HEK293 (cell line): ENCODE measurements around the gene LPCAT1.

ENCODE experiments used
- CTCF ChIA-PET: fragments of 350-600 bp; formaldehyde crosslinking; extraction: SDS; loops from one replicate; lab custom pipeline; 2021; ENCODE audit warnings: antibody characterized with exemption; lab: Yijun Ruan, JAX
- POLR2A ChIA-PET: fragments of 300-600 bp; formaldehyde crosslinking; extraction: SDS; loops from one replicate; lab custom pipeline; 2020; ENCODE audit warnings: antibody characterized with exemption, inconsistent platforms; lab: Yijun Ruan, JAX
- H3K27ac ChIP-seq: fragments of 200-500 bp; sonication (Bioruptor generic); 2 replicates; pipeline ENCODE4 v1.5.1; 2014; ENCODE audit warnings: low read depth, low read length, control low read depth, inconsistent platforms; ENCODE audit errors: extremely low read depth
- H3K36me3 ChIP-seq, 2 experiments: fragments of 200-500 bp in 1 of 2; sonication (Bioruptor generic) in 1 of 2; 1 replicate in 1 of 2; 2 replicates in 1 of 2; pipeline ENCODE4 v1.5.1; 2014 to 2017; ENCODE audit warnings: inconsistent platforms in 2 of 2, low read length in 2 of 2; ENCODE audit not compliant: control insufficient read depth in 2 of 2, insufficient read depth in 1 of 2
- H3K4me1 ChIP-seq: fragments of 200-500 bp; sonication (Bioruptor generic); 2 replicates; pipeline ENCODE4 v1.5.1; 2014; ENCODE audit warnings: mild to moderate bottlenecking, low read length, inconsistent platforms; ENCODE audit not compliant: control insufficient read depth, insufficient read depth
- H3K4me3 ChIP-seq: 2 replicates; pipeline ENCODE4 v1.5.1; 2011; ENCODE audit warnings: low read depth, mild to moderate bottlenecking, control low read depth, low read length, moderate library complexity
- H3K9me3 ChIP-seq: fragments of 200-500 bp; sonication (Bioruptor generic); 2 replicates; pipeline ENCODE4 v1.5.1; 2014; ENCODE audit warnings: low read depth, low read length, inconsistent platforms; ENCODE audit not compliant: control insufficient read depth, insufficient read depth
- GLIS1 ChIP-seq: fragments of 450-650 bp; formaldehyde crosslinking; IDR thresholded peaks from 2 replicates; pipeline ENCODE4 v1.5.1; 2016; ENCODE audit warnings: missing biosample characterization, missing genetic modification characterization
- IKZF3 ChIP-seq: fragments of 450-650 bp; IDR thresholded peaks from 2 replicates; pipeline ENCODE4 v1.5.0; 2018; ENCODE audit warnings: missing biosample characterization, mild to moderate bottlenecking, missing genetic modification characterization, moderate library complexity
- KLF1 ChIP-seq: fragments of 450-650 bp; formaldehyde crosslinking; IDR thresholded peaks from 2 replicates; pipeline ENCODE4 v1.5.1; 2016; ENCODE audit warnings: missing biosample characterization, missing genetic modification characterization
- SP3 ChIP-seq: fragments of 450-650 bp; formaldehyde crosslinking; IDR thresholded peaks from 2 replicates; pipeline ENCODE4 v1.5.1; 2016; ENCODE audit warnings: missing biosample characterization, missing genetic modification characterization
- SP7 ChIP-seq: fragments of 450-650 bp; formaldehyde crosslinking; IDR thresholded peaks from 2 replicates; pipeline ENCODE4 v1.5.1; 2016; ENCODE audit warnings: missing biosample characterization, missing genetic modification characterization
- TSHZ1 ChIP-seq: fragments of 450-650 bp; formaldehyde crosslinking; IDR thresholded peaks from 2 replicates; pipeline ENCODE4 v1.5.1; 2016; ENCODE audit warnings: missing biosample characterization, missing genetic modification characterization, borderline replicate concordance
- ZBTB10 ChIP-seq: fragments of 450-650 bp; formaldehyde crosslinking; IDR thresholded peaks from 2 replicates; pipeline ENCODE4 v1.5.1; 2016; ENCODE audit warnings: missing biosample characterization, missing genetic modification characterization
- ZBTB11 ChIP-seq: fragments of 450-650 bp; formaldehyde crosslinking; conservative IDR thresholded peaks from 2 replicates; pipeline ENCODE4 v1.5.1; 2016; ENCODE audit warnings: low read depth, missing biosample characterization, missing genetic modification characterization
- ZBTB17 ChIP-seq: fragments of 450-650 bp; formaldehyde crosslinking; IDR thresholded peaks from 2 replicates; pipeline ENCODE4 v1.5.1; 2016; ENCODE audit warnings: missing biosample characterization, missing genetic modification characterization
- ZBTB48 ChIP-seq: fragments of 450-650 bp; formaldehyde crosslinking; IDR thresholded peaks from 2 replicates; pipeline ENCODE4 v1.5.1; 2016; ENCODE audit warnings: missing biosample characterization, missing genetic modification characterization
- ZFP69B ChIP-seq: fragments of 450-650 bp; formaldehyde crosslinking; IDR thresholded peaks from 2 replicates; pipeline ENCODE4 v1.5.1; 2016; ENCODE audit warnings: missing biosample characterization, missing genetic modification characterization
- ZNF16 ChIP-seq: fragments of 450-650 bp; formaldehyde crosslinking; IDR thresholded peaks from 2 replicates; pipeline ENCODE4 v1.5.1; 2016; ENCODE audit warnings: low read depth, missing biosample characterization, missing genetic modification characterization
- ZNF529 ChIP-seq: fragments of 450-650 bp; formaldehyde crosslinking; IDR thresholded peaks from 2 replicates; pipeline ENCODE4 v1.5.1; 2017; ENCODE audit warnings: missing genetic modification characterization, missing biosample characterization; ENCODE audit not compliant: insufficient replicate concordance
- ZNF600 ChIP-seq: fragments of 450-650 bp; formaldehyde crosslinking; IDR thresholded peaks from 2 replicates; pipeline ENCODE4 v1.5.1; 2016; ENCODE audit warnings: missing biosample characterization, missing genetic modification characterization
- ZNF626 ChIP-seq: fragments of 450-650 bp; sonication (Bioruptor Pico); formaldehyde crosslinking; IDR thresholded peaks from 2 replicates; pipeline ENCODE4 v1.5.1; 2018; ENCODE audit warnings: missing biosample characterization, missing genetic modification characterization, inconsistent platforms
- ZNF629 ChIP-seq: fragments of 450-650 bp; formaldehyde crosslinking; IDR thresholded peaks from 2 replicates; pipeline ENCODE4 v1.5.1; 2017; ENCODE audit warnings: missing biosample characterization, missing genetic modification characterization
- TF ChIP-seq, protein P1 (sequence below): fragments of 450-650 bp; formaldehyde crosslinking; IDR thresholded peaks from 2 replicates; pipeline ENCODE4 v1.5.1; 2017; ENCODE audit warnings: missing biosample characterization, missing genetic modification characterization
- TF ChIP-seq, protein P2 (sequence below): fragments of 450-650 bp; formaldehyde crosslinking; IDR thresholded peaks from 2 replicates; pipeline ENCODE4 v1.5.1; 2016; ENCODE audit warnings: missing biosample characterization, missing genetic modification characterization

The LPCAT1 gene

DNA sequence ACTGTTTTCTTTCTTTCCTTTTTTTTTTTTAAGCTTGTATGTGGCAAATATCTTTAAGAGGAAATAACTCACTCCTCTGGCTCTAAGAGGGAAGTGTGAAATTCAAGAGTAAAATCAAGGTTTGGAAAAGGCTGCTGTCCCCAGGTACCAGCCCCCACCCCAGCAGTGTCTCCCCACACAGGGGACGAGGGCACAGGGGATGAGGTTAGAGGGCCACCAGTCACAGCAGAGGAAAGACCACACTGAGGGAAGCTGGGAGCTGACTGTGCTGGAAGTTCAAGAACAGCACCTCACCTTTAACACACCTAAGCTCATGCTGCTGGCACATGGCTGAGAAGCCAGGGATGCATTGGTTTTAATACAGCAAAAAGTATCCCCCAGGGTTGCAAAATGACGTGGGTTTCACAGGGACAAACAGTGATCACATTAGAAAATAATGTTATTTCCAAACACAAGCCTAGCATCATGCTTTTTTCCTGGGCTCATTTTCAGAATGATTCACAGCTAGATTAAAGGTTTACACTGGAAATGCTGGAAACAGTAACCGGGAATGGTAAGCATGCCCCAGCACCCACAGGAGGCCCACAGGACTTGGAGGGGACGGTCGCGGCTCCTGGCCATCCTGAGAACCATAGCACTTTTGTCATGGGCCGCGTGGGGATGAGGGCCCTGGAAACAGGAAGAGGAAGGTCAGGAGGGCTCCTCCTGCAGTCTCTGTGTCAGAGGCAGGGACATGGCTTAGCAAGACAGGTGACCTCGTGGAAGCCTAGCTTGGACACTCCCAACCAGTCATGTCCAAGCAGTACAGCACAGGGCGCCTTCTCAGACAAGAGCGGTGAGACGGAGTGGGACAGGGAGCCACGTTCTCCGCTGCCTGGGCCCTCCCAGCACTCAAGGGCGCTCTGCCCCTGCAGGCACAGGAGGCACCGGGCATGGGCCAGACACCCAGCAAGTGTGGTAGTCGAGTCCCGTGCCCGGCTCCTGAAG lies 6.9 kb downstream of the LPCAT1 start:
- peaks cover 27 to 81% of the 10 kb centered on the region in 2 experiments for H3K36me3 ChIP-seq
- POLR2A ChIA-PET, result no interaction called here
- TF ChIP-seq ZNF626 (no peak), ZNF600 (tag by site-specific recombination) (0 out of 2 replicates have a peak, but pooled peaks have one; percentile 13), IKZF3 (tag by site-specific recombination) (no peak)
- TF ChIP-seq, all 188 proteins: peak for 1
- no peak overlapping the region for H3K4me3 ChIP-seq
- CTCF ChIA-PET, result interaction anchor here (0.9 to 1.3 kb wide), 2 partner anchors 121 to 125 kb away, joined by 3 read pairs; no protein-coding TSS in a partner anchor
- H3K27ac ChIP-seq, result no peak overlapping the region
- H3K9me3 ChIP-seq, result no peaks in the 10 kb centered on the region
- peaks cover 9% of the 10 kb centered on the region for H3K4me1 ChIP-seq

DNA sequence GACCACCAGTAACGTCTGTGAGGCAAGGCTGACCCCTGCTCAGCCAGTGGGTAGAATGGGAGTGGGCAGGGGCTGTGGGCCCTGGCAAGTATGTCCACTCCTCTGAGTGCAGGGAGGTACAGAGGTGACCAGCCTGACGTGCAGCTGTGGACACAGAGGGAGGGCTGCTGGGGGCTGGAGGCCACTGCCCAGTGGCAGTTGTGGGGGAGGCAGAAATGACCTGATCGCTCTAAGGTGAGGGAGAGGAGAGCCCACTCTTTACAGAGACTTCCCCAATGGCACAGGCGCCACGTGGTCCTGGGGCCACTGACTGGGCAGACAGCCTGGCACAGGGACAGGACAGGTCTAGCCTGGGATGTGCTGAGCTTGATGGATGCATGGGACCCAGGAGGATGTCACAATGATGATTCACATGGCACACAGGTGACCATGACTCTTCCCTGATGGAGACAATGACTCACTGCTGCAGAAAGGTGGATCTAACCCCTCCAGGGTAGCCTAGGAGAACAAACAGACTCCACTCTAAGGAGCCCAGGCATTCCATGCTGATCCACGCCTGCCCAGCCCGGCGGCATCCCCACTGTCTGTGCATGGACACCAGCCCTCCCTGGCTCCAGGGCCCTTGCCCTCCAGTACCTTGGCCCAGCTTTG lies 7.7 kb downstream of the LPCAT1 start:
- Histone ChIP-seq H3K4me3 (no peak overlapping the region), H3K27ac (0 out of 2 replicates have a peak overlapping the region, but pooled peaks have one; percentile 16), H3K4me1 (no peaks in the 10 kb centered on the region; the same call in 1 of the 2 replicates), H3K9me3 (no peaks in the 10 kb centered on the region), H3K36me3 (peaks cover 24 to 82% of the 10 kb centered on the region in 2 experiments)
- ChIA-PET POLR2A (no interaction called here), CTCF (interaction anchor here (1.3 to 1.5 kb wide), 2 partner anchors 122 to 342 kb away, joined by 3 read pairs; no protein-coding TSS in a partner anchor)
- TF ChIP-seq GLIS1 (tag by site-specific recombination), result peak; percentile 39; the same call in 1 of the 2 replicates
- peak; percentile 56; the same call in 1 of the 2 replicates for TF ChIP-seq SP7
- 0 out of 2 replicates have a peak, but pooled peaks have one; percentile 15 for TF ChIP-seq KLF1 (tag by site-specific recombination)
- TF ChIP-seq ZFP69B (tag by site-specific recombination), result no peak
- no peak for TF ChIP-seq ZBTB11 (tag by site-specific recombination)
- 0 out of 2 replicates have a peak, but pooled peaks have one; percentile 13 for TF ChIP-seq SP3
- TF ChIP-seq, protein P1, sequence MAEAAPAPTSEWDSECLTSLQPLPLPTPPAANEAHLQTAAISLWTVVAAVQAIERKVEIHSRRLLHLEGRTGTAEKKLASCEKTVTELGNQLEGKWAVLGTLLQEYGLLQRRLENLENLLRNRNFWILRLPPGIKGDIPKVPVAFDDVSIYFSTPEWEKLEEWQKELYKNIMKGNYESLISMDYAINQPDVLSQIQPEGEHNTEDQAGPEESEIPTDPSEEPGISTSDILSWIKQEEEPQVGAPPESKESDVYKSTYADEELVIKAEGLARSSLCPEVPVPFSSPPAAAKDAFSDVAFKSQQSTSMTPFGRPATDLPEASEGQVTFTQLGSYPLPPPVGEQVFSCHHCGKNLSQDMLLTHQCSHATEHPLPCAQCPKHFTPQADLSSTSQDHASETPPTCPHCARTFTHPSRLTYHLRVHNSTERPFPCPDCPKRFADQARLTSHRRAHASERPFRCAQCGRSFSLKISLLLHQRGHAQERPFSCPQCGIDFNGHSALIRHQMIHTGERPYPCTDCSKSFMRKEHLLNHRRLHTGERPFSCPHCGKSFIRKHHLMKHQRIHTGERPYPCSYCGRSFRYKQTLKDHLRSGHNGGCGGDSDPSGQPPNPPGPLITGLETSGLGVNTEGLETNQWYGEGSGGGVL (tag by site-specific recombination), result no peak
- peak; percentile 33; the same call in 1 of the 2 replicates for TF ChIP-seq ZBTB17 (tag by site-specific recombination)
- TF ChIP-seq ZBTB48 (tag by site-specific recombination), result no peak
- peak; percentile 51 for TF ChIP-seq ZNF629 (tag by site-specific recombination)
- no peak for TF ChIP-seq ZBTB10 (tag by site-specific recombination)
- TF ChIP-seq ZNF529 (tag by site-specific recombination), result no peak
- TF ChIP-seq, protein P2, sequence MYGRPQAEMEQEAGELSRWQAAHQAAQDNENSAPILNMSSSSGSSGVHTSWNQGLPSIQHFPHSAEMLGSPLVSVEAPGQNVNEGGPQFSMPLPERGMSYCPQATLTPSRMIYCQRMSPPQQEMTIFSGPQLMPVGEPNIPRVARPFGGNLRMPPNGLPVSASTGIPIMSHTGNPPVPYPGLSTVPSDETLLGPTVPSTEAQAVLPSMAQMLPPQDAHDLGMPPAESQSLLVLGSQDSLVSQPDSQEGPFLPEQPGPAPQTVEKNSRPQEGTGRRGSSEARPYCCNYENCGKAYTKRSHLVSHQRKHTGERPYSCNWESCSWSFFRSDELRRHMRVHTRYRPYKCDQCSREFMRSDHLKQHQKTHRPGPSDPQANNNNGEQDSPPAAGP (tag by site-specific recombination), result peak; percentile 96
- peak; percentile 66; the same call in 1 of the 2 replicates for TF ChIP-seq TSHZ1 (tag by site-specific recombination)
- TF ChIP-seq ZNF16 (tag by site-specific recombination), result no peak
